ENCODE data around the gene GRM7.

Gene GRM7

DNA sequence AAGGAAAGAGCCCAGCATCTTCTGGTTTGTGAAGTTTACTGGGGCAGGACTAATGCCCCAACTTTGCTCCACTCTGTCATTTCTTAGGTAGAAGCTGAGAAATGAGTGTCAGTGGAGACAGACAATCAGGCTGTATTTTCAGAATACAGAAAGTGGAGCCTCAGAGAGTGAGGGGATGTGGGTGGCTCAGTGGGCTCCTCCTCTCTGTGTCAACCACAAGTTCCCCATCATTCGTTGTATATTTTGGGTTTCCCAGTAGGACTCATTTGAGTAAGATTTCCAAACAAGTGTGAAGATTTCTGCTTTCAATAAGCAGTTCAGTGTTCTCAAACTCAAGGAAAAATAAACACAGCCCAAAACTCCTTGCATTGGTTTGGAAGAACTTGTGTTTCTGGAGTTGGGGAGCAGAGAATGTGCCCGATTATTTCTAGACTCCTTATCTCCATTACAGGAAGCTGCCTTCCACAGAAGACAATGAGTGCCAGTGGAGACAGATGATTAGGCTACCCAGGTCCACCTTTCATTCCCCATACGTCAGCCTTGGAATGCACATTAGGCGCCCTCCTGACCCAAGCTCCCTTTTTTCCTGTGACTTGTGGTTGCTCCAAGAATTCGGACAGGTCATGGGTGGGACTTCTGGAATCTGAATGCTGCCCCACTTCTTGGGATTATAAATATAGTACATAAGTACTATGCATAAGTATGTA lies 848.6 kb downstream of the GRM7 start:
- DNase-seq = no peak

DNA sequence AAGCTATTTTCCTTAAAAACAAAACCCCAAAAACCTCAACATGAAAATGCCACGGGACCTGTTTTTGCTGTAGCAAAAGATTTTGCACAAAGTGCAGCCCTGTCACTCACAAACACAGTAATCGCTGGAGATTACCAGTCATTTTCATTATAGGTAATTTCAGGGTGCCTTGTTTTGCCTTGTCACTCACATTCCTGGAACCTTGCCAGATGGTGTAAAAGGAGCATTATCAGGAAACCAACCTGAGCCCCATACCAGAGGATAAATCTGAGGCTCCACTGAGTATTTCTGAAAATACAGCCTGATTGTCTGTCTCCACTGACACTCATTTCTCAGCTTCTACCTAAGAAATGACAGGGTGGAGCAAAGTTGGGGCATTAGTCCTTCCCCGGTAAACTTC lies 849.4 kb downstream of the GRM7 start:
- DNase-seq = no peak

DNA sequence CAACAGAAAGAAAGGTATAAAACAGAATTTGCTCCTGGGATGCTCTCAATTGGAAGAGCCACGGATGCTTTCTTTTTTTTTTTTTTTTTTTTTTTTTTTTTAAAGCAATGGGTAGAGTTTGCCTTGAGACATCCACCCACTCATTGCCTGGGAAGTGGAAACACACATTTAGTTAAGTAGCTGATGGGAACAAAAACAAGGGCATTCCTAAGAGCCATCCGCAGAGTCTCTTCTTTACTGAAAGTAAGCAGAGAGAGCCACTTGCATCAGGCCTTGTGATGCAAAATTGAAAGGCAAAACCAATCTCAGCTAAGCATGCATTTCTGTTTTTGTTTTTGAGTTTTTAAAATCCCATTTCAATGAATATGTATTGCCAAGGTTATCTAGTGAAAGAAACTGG lies 852.8 kb downstream of the GRM7 start:
- DNase-seq = no peak

DNA sequence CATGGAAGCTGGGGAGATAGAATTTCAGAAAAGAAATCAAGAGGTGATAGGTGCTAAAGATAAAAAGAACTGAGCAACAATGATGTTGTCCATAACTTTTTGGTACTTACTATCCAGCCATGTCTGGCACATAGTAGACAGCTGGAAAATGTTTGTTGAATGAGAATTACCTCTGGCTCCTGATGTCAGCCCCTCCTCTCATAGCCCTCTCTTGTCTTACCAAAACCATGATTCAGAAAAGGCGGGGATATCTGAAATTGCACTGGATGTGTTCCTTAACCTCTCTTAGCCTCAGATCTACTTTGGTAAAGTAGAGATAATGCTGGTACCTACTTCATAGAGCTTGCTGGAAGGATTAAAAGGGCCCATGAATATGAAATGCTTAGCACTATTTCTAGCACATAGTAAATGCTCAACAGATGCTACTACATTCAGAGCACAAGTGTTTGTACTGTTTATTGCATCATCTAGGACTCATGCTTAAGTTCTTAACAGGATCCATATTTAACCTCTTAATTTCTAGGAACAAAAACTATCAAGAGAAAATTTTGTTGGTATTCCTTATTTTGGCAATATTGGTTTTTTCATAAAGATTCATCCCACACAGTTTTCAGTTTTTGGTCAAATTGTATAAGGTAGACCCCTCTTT lies 859.9 kb downstream of the GRM7 start:
- DNase-seq = no peak

DNA sequence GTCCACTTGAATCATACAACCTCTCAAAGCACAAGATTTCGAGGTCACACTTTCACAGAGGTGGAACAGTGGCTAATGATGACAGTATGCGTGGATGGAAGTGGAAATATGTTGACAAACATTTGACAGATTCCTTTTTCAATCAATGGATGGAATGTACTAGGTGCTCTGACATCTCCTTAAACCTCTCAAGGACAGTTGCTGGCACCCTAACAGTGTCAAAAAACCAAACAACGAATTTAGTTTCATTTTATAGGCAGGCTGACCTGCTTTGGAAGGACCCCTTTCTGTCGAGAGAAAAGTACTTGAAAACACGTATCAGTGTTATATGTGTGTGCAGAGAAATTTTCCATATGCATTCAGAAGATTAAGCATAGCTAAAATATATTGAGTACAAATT lies 861.0 kb downstream of the GRM7 start:
- no peak for DNase-seq

DNA sequence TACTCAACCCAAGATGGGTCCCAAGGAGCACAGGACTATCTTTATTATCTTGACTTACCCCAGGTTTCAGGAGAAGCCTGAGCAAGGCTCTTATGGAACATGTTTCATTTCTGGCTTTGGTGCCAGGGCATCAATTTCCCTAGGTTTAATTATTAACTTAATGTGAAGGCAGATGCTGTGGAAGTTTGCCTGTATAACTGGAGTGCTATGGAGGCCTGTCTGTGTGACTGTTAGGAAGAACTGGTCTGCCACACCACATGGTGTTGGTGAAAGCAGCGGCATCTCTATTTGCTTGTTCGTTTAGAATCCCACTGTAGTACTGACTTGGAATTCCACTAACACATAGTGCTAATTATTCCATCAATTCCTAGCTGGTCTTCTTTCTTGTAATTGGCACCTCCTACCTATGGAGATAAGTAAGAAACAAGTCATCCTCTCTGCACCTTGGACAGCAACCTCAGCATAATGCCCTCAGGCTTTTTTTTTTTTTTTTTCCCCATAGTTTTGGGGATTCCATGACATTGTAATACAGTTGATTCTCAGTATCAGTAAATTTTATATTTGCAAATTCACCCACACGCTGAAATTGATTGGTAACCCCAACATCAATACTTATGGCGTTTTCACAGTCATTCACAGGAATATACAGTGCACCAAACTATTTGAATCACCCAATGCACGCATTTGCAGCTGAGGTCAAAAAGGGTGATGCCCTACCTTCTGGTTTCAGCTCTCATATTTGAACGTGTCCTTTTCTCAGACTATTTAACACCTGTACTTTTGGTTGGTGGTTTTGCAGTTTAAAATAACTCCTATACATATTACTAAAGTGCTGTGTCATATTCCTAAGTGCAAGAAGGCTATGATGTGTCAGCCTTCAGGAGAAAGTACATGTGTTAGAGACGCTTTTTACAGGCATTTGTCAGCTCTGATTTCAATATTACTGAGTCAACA lies 867.9 kb downstream of the GRM7 start:
- DNase-seq = no peak

DNA sequence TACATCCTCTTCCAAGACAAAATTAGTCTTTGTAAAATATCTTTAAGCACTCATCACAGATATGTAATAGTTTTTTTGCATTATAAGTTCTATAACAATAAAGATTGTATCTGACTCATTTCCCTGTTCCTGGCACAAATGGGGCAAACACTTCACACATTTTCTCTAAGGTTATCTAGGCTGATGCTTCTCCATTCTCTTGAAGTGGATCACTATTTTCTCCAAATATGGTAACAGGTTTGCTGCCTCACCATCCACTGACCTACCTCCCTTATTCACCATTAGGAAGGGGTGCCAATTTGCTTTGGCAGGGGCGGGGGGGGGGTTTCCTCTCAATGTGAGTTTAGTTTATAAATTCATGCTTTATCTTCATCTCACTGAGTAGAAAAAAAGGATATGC lies 873.0 kb downstream of the GRM7 start:
- DNase-seq = no peak

DNA sequence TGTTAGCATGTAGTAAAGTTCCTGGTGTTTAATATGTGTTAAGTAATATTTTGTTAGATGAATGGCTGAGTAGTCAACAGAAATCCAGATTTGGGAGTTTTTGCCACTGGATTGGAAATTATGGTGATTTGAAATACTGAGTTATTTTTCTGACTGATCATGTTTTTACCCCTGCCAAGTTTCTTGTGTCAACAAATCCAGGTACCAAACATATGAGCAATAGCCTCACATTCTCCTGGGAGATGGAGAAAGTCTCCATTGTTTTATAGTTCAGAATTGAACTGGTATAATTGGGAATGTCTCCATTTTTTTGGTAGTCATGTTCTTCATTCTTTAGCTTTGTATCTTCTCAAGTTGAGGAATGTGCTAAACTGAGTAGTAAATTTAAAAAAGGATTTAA lies 873.5 kb downstream of the GRM7 start:
- DNase-seq = no peak

DNA sequence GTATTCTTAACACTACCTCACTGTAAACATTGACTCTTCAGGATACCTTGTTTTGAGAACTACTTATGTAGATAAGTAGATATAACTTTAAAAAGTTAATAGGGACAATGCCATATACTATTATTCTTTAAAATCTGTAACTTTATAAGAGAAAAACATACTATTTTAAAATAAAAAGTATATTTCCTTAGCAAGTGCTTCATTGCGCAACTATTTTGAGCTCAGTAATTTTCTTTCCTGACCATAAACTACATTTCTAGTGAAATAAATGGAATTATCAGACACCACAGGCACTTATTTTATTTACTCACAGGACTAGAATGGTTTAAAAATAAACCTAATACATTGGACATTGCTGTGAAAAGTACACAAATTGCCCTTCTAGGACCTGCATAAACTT lies 876.3 kb downstream of the GRM7 start:
- no peak for DNase-seq

DNA sequence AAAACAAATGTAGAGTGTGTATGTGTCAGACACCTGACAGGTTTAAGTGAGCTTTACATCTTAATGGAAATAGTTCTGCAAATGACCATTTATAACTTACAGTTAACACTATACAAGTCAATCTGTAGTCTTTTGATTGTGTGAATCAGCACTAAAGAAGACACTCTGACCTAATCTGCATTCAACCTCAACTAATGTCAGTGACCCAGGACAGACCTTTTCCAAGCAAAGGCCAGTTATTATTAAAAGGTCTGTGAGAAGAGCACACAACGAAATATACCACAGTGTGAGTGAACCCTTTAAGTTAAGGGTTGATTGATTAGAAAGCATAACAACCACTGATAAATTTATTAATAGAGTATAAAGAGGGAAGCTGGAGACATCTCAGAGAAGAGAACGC lies 878.8 kb downstream of the GRM7 start:
- DNase-seq = no peak

DNA sequence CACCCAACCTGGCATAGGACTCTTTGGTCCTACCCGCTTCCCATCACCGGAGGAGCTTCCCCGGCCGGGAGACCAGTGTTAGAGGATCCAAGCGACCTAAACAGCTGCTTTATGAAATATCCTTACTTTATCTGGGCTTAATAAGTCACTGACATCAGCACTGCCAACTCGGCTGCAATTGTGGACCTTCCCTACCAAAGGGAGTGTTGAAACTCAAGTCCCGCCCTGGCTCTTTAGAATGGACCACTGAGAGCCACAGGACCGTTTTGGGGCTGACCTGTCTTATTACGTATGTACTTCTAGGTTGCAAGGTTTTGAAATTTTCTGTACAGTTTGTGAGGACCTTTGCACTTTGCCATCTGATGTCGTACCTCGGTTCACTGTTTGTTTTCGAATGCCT lies 879.5 kb downstream of the GRM7 start:
- no peak for DNase-seq

DNA sequence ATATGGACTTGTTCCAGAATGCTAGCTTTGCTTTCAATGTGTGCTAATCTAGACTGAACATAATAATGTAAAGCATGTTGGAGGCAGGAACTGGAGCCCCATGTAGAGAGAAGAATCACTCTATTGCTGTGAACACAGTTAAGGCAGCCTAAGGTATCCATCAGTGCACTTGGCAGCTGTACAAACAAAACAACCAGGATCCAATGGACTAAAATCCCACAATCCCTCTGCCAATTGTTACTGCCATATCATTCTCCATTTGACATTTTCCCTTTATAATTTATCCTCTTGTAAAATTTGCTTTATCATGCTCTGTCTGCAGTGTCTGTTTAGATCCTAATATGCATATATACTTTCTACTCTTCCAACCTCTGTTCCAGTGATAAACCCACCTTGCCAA lies 883.9 kb downstream of the GRM7 start:
- no peak for DNase-seq

DNA sequence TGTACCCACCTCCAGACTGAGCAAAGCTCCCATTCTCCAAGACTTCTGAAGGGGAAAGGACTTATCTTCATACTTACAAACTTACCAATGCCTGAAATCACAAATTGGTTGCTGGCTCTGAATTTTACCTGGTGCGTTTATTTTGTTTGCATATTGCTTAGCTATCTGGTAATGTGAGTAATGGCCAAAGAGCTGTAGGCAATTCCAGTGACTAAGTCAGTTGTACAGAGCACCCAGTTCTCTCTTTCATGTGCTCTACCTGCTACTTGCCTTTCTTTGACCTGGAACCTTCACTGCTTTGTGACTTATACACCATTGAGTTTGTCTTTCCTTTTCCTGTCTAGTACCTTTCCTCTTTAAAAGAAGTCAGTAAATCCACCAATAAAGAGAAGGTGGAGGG lies 884.8 kb downstream of the GRM7 start:
- no peak for DNase-seq

DNA sequence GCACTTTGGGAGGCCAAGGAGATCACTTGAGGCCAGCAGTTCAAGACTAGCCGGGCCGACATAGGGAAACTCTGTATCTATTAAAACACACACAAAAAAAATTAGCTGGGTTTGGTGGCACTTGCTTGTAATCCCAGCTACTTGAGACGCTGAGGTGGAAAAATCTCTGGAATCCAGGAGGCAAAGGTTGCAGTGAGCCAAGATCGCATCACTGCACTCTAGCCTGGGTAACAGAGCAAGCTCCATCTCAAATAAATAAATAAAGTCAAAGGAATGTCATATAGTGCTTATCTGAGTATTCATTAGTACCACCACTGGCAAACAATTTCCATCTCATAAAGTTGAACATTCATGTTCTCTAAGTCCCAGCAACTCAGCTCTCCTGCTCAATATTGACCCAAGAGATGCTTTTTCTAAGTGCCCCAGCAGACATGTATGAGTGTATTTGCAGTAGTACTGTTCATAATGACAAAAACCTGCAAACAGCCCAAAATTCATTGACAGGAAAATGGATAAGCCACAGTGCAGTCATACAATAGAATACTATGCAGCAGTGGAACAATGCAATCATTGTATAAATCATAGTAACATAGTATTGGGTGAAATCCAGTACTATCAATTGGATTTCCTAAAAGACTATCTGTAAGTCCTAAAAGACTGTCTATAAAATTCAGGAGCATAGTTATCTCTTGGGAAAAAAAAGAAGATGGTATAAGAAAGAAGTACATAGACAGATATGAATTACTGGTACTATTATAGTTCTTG lies 889.2 kb downstream of the GRM7 start:
- no peak for DNase-seq

DNA sequence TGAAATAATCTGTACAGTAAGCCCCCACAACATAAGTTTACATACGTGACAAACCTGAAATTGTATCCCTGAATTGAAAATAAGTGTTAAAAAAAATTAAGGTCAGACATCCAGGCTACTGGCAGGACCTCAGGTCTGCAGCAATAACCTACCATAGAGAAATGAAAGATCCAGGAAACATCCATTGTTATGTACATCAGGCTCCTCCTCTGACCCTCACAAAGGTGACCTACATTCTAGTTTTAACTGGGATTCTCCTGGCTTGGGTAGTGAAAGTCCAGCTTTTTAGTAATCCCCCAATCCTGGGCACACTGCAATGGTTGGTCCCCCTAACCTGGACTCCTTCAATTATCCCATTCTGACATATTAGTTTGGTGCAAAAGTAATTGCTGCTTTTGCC lies 891.1 kb downstream of the GRM7 start:
- DNase-seq = no peak

DNA sequence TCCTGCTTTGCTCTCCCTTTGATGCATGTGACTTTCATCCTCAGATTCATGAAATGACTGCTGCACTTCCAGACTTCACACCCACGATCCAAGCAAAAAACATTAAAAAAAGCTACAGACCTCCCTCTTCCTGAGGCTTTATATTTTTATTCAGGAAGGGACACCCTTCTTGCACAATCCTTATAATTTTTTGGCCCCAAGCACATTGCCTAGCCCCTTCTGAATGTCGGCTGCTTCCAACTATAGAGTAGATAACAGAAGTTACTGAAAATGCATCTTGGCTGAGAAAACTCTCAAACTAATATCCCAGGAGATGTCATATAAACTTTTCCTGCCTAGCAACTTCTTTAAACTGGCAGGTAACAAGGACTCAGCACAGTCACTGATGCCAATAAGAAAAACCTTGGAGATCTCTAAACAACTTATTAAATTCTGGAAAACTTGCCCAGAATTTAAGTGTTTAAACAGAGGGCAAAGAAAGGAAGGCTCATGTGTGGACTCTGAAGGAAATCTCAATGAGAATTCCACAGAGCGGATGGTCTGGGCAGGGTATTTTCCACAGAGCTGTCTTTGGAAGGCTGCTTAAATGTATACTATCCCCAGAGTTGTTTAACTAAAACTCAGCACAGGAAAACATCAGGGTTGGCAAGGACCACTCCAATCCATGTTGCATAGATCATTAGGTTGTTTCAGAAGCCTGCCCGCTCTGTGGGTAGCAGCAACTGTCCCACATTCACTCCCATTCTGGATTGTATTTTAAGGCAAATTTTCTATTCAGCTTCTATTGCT lies 893.9 kb downstream of the GRM7 start:
- no peak for DNase-seq

DNA sequence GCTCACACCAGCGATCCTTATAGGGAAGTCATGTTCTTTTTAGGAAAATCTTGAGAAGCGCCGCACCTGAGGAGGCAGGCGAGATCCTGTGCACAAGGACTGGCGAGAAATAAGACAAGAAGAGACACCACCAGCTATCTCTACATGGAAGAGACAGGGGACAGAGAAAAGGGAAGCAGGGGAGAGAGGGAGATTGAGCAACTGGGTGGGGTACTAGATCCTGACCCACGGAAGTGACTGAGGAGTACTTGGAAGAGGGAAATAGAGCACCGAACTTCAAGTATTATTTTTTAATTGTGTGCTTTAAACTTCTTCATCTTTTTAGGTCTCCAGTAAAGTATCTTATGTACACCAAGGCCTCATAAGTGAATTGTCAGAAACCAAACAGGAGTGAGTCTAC lies 898.7 kb downstream of the GRM7 start:
- DNase-seq = no peak

DNA sequence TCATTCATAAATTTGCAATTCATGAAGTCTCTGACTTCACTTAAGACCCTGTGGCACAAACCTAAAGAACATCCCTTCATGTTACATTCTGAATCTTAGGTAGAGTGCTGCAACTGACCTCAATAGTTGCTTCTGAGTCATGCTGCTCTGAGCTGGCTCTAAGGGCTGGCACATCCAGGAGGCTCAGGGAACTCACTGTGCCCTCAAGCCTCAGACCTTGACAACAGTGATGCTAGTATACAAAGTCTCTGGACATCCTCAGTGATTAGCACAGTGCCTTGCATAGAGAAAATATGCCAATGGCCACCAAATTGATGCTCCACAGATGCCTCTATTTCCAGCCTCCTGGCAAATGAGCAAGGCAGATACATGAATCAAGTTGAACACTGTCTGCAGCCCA lies 899.8 kb downstream of the GRM7 start:
- no peak for DNase-seq

DNA sequence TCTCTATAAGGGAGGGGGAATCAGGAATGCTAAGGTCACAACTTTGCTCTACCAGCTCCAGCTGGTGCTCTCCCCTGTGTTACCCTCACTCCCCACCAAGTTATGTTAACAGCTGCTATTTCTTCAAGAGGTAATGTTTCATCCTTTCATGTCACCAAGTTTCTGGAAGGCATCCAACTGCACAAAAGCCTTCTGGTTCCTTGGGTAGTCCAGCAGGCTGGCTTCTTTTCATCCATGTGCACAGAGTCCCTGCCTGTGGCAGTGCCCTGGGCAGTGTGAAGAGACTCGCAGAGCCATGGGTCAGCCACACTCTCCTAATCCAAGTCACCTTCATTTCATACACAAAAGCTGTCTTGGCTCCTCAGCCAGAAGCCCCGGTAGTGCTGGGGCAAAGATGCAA lies 903.2 kb downstream of the GRM7 start:
- peak in 1 of 56 donors; percentile 3 for DNase-seq

DNA sequence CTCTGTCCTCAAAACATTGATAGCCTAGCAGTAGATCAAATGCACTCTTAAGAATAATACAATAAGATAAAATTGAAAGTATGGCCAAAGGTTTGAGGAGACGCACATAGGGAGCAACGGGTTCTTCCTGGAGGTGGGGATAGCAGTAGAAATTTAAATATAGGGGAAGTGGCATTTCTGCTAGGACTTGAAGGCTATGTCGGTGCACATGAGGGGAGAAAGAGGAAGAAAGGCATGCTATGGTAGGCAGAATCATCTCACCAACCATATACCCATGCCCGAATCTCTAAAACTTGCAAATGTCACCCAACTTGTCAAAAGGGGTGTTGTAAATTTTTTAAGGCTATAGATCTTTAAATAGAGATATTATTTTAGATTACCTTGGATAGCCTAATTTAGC lies 905.6 kb downstream of the GRM7 start:
- no peak for DNase-seq

DNA sequence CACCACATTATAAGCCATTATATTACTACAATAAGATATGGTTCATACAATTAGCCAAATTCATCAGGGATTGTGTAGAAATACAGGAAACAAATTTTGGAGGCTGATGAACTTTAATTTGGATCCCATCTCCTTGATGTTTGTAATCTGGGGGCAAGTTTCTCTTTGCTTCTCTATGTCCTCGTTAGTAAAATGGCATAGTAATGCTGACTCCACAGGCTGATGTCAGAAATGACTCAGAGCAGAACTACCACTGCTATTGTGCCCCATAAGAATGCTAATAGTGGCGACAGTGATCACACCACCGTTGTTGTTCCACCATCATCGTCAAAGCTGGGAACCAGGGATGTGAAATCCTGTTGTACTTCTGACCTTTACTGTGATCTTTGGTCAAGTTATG lies 918.4 kb downstream of the GRM7 start:
- no peak for DNase-seq

All from amygdala (tissue), 56 donors.